Fibroblast of lung (primary cell): ENCODE data around the gene EFCC1. TPM values are rescaled to one million over a fixed set of nuclear protein-coding genes. Genes with fewer than 3 reads are reported as not detected.

Experiments
- DNase-seq, 2 donors: peaks; one replicate each; pipeline versions ENCODE4 v3.0.0 to v3.0.0-alpha.2; 2010; ENCODE audit warnings: low read depth in 2 of 2
- H2AFZ ChIP-seq: 2 replicates; pipeline ENCODE4 v1.5.1; 2012; ENCODE audit warnings: low read length, control low read depth, inconsistent platforms
- H3K27ac ChIP-seq: 2 replicates; pipeline ENCODE4 v1.5.1; 2011; ENCODE audit warnings: low read length, control low read depth; ENCODE audit not compliant: insufficient read depth
- H3K27me3 ChIP-seq: 2 replicates; pipeline ENCODE4 v1.5.1; 2011; ENCODE audit warnings: mild to moderate bottlenecking, low read length; ENCODE audit not compliant: control insufficient read depth, insufficient read depth
- H3K36me3 ChIP-seq: 2 replicates; pipeline ENCODE4 v1.5.1; 2011; ENCODE audit warnings: low read length; ENCODE audit not compliant: control insufficient read depth, insufficient read depth
- H3K4me1 ChIP-seq: 2 replicates; pipeline ENCODE4 v1.5.1; 2011; ENCODE audit warnings: low read length; ENCODE audit not compliant: control insufficient read depth, insufficient read depth; ENCODE audit errors: extremely low read depth
- H3K4me2 ChIP-seq: 2 replicates; pipeline ENCODE4 v1.5.1; 2011; ENCODE audit warnings: low read length, control low read depth; ENCODE audit not compliant: insufficient read depth; ENCODE audit errors: extremely low read depth
- H3K4me3 ChIP-seq, 4 experiments: fragments of 200-600 bp in 1 of 4; sonication (generic) in 1 of 4; replicated peaks in 1 of 4; 2 replicates each; pipeline ENCODE4 v1.5.1; 2011 to 2016; ENCODE audit warnings: low read length in 4 of 4, low read depth in 3 of 4, mild to moderate bottlenecking in 3 of 4, control low read depth in 2 of 4, inconsistent platforms in 1 of 4, mixed read lengths in 1 of 4; ENCODE audit not compliant: insufficient read depth in 1 of 4; ENCODE audit errors: control extremely low read depth in 1 of 4
- H3K79me2 ChIP-seq: 2 replicates; pipeline ENCODE4 v1.5.1; 2012; ENCODE audit warnings: mild to moderate bottlenecking, low read length, inconsistent platforms; ENCODE audit not compliant: control insufficient read depth, insufficient read depth
- H3K9ac ChIP-seq: 2 replicates; pipeline ENCODE4 v1.5.1; 2011; ENCODE audit warnings: mild to moderate bottlenecking, low read length, control low read depth; ENCODE audit not compliant: insufficient read depth
- H3K9me3 ChIP-seq: 2 replicates; pipeline ENCODE4 v1.5.1; 2012; ENCODE audit warnings: low read depth, low read length; ENCODE audit not compliant: control insufficient read depth, insufficient read depth
- H4K20me1 ChIP-seq: 2 replicates; pipeline ENCODE4 v1.5.1; 2011; ENCODE audit warnings: low read length; ENCODE audit not compliant: control insufficient read depth, insufficient read depth; ENCODE audit errors: extremely low read depth
- CTCF ChIP-seq, 2 donors: IDR thresholded peaks in 1 of 2; conservative IDR thresholded peaks in 1 of 2; 1 replicate in 1 of 2; 2 replicates in 1 of 2; pipeline ENCODE4 v1.5.1; 2011 to 2012; ENCODE audit warnings: low read length in 2 of 2, control low read depth in 1 of 2, inconsistent platforms in 1 of 2, low read depth in 1 of 2, mild to moderate bottlenecking in 1 of 2
- EZH2 ChIP-seq: IDR thresholded peaks from 2 replicates; pipeline ENCODE4 v1.5.1; 2012; ENCODE audit warnings: low read length, control low read depth, mild to moderate bottlenecking; ENCODE audit errors: missing control alignments
- polyA plus RNA-seq, 2 donors: library from polyadenylated mRNA; depleted of rRNA in 1 of 2; stranded (reverse) in 1 of 2; unstranded in 1 of 2; fragments of >200 nt; gene quantifications; 2 replicates each; pipeline ENCODE4 v1.2.1, GENCODE V29; 2011 to 2012; ENCODE audit warnings: missing spikeins in 1 of 2
- total RNA-seq: library from RNA; depleted of rRNA; stranded (reverse); fragments of >200 nt; gene quantifications from 2 replicates; pipeline ENCODE4 v1.2.1, GENCODE V29; 2014

Gene EFCC1
- total and polyA plus RNA-seq, 2 donors (not counting 1 experiment from before 2014, with no cell fraction given): not detected

GRCh38 chr3:128987302-128988100 is 13.6 kb upstream of the EFCC1 start:
- Histone ChIP-seq H2AFZ (no peak overlapping the region), H3K36me3 (no peaks in the 10 kb centered on the region), H3K27me3 (no peaks in the 10 kb centered on the region), H3K9me3 (no peaks in the 10 kb centered on the region), H3K4me2 (no peak overlapping the region), H3K27ac (no peak overlapping the region), H3K79me2 (no peaks in the 10 kb centered on the region), H4K20me1 (no peaks in the 10 kb centered on the region), H3K4me1 (no peaks in the 10 kb centered on the region), H3K9ac (no peak overlapping the region), H3K4me3 (no peak overlapping the region)
- TF ChIP-seq CTCF (conservative IDR thresholded peaks at IDR 0.05 in 1 of 2, IDR thresholded peaks at IDR 0.05 in 1 of 2; ENCODE audit: low read depth in 1 of 2, low read length in 2 of 2): no peak
- TF ChIP-seq EZH2: no peak
- DNase-seq: no peak

GRCh38 chr3:128988286-128988685 is 12.8 kb upstream of the EFCC1 start:
- H3K27me3 ChIP-seq: peaks cover 2% of the 10 kb centered on the region

More at GRCh38 chr3:128988286-128988685, 12.8 kb upstream of the EFCC1 start:
- H3K4me1 ChIP-seq: no peaks in the 10 kb centered on the region
- H3K9me3 ChIP-seq: no peaks in the 10 kb centered on the region
- no peak for TF ChIP-seq CTCF (conservative IDR thresholded peaks at IDR 0.05 in 1 of 2, IDR thresholded peaks at IDR 0.05 in 1 of 2; ENCODE audit: low read depth in 1 of 2, low read length in 2 of 2)
- no peak for TF ChIP-seq EZH2
- H4K20me1 ChIP-seq: no peaks in the 10 kb centered on the region
- H3K27ac ChIP-seq: no peak overlapping the region
- H3K36me3 ChIP-seq: no peaks in the 10 kb centered on the region
- no peaks in the 10 kb centered on the region for H3K79me2 ChIP-seq
- H3K4me3 ChIP-seq: no peak overlapping the region
- DNase-seq: no peak
- no peak overlapping the region for H3K4me2 ChIP-seq
- H2AFZ ChIP-seq: no peak overlapping the region
- H3K9ac ChIP-seq: no peak overlapping the region
